Hepatocyte (in vitro differentiated cells): ENCODE results near the gene AMPD3.

ENCODE experiments used
- CTCF ChIP-seq: fragments of 200-600 bp; sonication (generic); IDR thresholded peaks from 2 replicates; pipeline ENCODE4 v1.5.1; 2016; ENCODE audit warnings: antibody characterized with exemption, mild to moderate bottlenecking; ENCODE audit not compliant: poor library complexity
- EZH2 ChIP-seq: fragments of 200-600 bp; sonication (generic); IDR thresholded peaks from 2 replicates; pipeline ENCODE4 v1.6.1; 2016; ENCODE audit warnings: antibody characterized with exemption, mild to moderate bottlenecking, borderline replicate concordance

GRCh38 chr11:10484461-10485180 lies 29.6 kb downstream of the AMPD3 start:
- TF ChIP-seq CTCF (no peak), EZH2 (no peak)
